GM18498 (cell line): ENCODE results near the gene SPINK8.
"Not testable (repeated sequence)": the region's sequence is repeated elsewhere in the genome, so short reads cannot be mapped to it uniquely, and the experiment has no call there.

ENCODE experiments used
- ATAC-seq: cut with Tn5 transposase; IDR thresholded peaks from one replicate; pipeline ENCODE4 v1.9.1; 2021; ENCODE audit warnings: mild to moderate bottlenecking, moderate library complexity; ENCODE audit not compliant: unreplicated experiment

Gene SPINK8

GRCh38 chr3:48333346-48334245 lies at the start of gene SPINK8:
Gene SPINK8 (minus strand): TSS chr3:48333661. CDS start chr3:48328341, 5,320 bp downstream.
- ATAC-seq: not testable (repeated sequence)

- no peak for ATAC-seq
Observed at GRCh38 chr3:48372862-48373435, 39.5 kb upstream of the SPINK8 start.

GRCh38 chr3:48372377-48372770 lies 38.9 kb upstream of the SPINK8 start:
- no peak for ATAC-seq

GRCh38 chr3:48371651-48372376 lies 38.4 kb upstream of the SPINK8 start, which contains the start of gene FBXW12:
Gene FBXW12 (plus strand): TSS chr3:48372219. CDS start chr3:48372768, 549 bp downstream.
- ATAC-seq: no peak

- ATAC-seq: no peak
Observed at GRCh38 chr3:48370333-48370713, 36.9 kb upstream of the SPINK8 start.

GRCh38 chr3:48369693-48370332 lies 36.4 kb upstream of the SPINK8 start:
- no peak for ATAC-seq

- no peak for ATAC-seq
Observed at GRCh38 chr3:48367201-48367600, 33.7 kb upstream of the SPINK8 start.

GRCh38 chr3:48364840-48365239 lies 31.4 kb upstream of the SPINK8 start:
- ATAC-seq: no peak

GRCh38 chr3:48361928-48362327 lies 28.5 kb upstream of the SPINK8 start:
- no peak for ATAC-seq

GRCh38 chr3:48356419-48356818 lies 23.0 kb upstream of the SPINK8 start:
- no peak for ATAC-seq

GRCh38 chr3:48353987-48354386 lies 20.5 kb upstream of the SPINK8 start:
- no peak for ATAC-seq

GRCh38 chr3:48352546-48352945 lies 19.1 kb upstream of the SPINK8 start:
- ATAC-seq: no peak

- no peak for ATAC-seq
Observed at GRCh38 chr3:48347500-48347899, 14.0 kb upstream of the SPINK8 start.

- no peak for ATAC-seq
Observed at GRCh38 chr3:48345946-48346572, 12.6 kb upstream of the SPINK8 start.

- no peak for ATAC-seq
Observed at GRCh38 chr3:48344867-48345507, 11.5 kb upstream of the SPINK8 start.

GRCh38 chr3:48343432-48343831 lies 10.0 kb upstream of the SPINK8 start:
- ATAC-seq: no peak

GRCh38 chr3:48338635-48339034 lies 5.2 kb upstream of the SPINK8 start:
- ATAC-seq: no peak

- ATAC-seq: not testable (repeated sequence)
Observed at GRCh38 chr3:48337536-48337935, 4.1 kb upstream of the SPINK8 start.

- not testable (repeated sequence) for ATAC-seq
Observed at GRCh38 chr3:48335286-48335685, 1.8 kb upstream of the SPINK8 start.

- no peak for ATAC-seq
Observed at GRCh38 chr3:48334605-48335004, 1.1 kb upstream of the SPINK8 start.
